GM12878 (cell line): ENCODE measurements around the gene EEF2.

Experiments
- CBX3 ChIP-seq: fragments of 200-600 bp; sonication (generic); IDR thresholded peaks from 2 replicates; pipeline ENCODE4 v1.6.1; 2016; ENCODE audit warnings: low read depth, borderline replicate concordance
- CHD1 ChIP-seq: IDR thresholded peaks from 2 replicates; pipeline ENCODE4 v1.6.1; 2012; ENCODE audit warnings: low read depth, low read length, improper control_type of control experiment
- EZH2 ChIP-seq: IDR thresholded peaks from 2 replicates; pipeline ENCODE4 v1.6.1; 2012; ENCODE audit warnings: low read depth, mild to moderate bottlenecking, control low read depth, inconsistent platforms, low read length, borderline replicate concordance; ENCODE audit not compliant: control insufficient read depth
- HDAC6 ChIP-seq: fragments of 200-600 bp; sonication (generic); IDR thresholded peaks from one replicate; pipeline ENCODE4 v1.8.0; 2017; ENCODE audit warnings: antibody characterized with exemption; ENCODE audit not compliant: unreplicated experiment
- MEF2A ChIP-seq: IDR thresholded peaks from 2 replicates; pipeline ENCODE4 v1.6.1; 2011; ENCODE audit warnings: low read depth, mild to moderate bottlenecking, low read length, moderate library complexity; ENCODE audit not compliant: insufficient read depth
- MXI1 ChIP-seq: fragments of 150-350 bp; IDR thresholded peaks from 2 replicates; pipeline ENCODE4 v1.6.1; 2011; ENCODE audit warnings: low read depth, mild to moderate bottlenecking, inconsistent platforms, low read length, improper control_type of control experiment
- POLR2A ChIP-seq: IDR thresholded peaks from 2 replicates; pipeline ENCODE4 v1.6.1; 2011; ENCODE audit warnings: low read depth, mild to moderate bottlenecking, low read length
- SIN3A ChIP-seq: IDR thresholded peaks from 2 replicates; pipeline ENCODE4 v1.6.1; 2012; ENCODE audit warnings: low read depth, low read length, improper control_type of control experiment
- STAT3 ChIP-seq: IDR thresholded peaks from 2 replicates; pipeline ENCODE4 v1.6.1; 2011; ENCODE audit warnings: low read depth, low read length, improper control_type of control experiment
- ZNF24 ChIP-seq: fragments of 450-650 bp; IDR thresholded peaks from 2 replicates; pipeline ENCODE4 v1.6.1; 2017; ENCODE audit warnings: antibody characterized with exemption, mild to moderate bottlenecking
- TF ChIP-seq, protein P1 (sequence below): IDR thresholded peaks from 2 replicates; pipeline ENCODE4 v1.6.1; 2012; ENCODE audit warnings: mild to moderate bottlenecking, low read depth, low read length
- TF ChIP-seq, protein P2 (sequence below), 3 experiments: IDR thresholded peaks in 2 of 3; conservative IDR thresholded peaks in 1 of 3; 2 replicates each; pipeline ENCODE4 v1.5.1; 2011; ENCODE audit warnings: low read depth in 3 of 3, low read length in 3 of 3, mild to moderate bottlenecking in 3 of 3, control low read depth in 2 of 3, moderate library complexity in 2 of 3, inconsistent platforms in 1 of 3, mixed read lengths in 1 of 3; ENCODE audit not compliant: control insufficient read depth in 2 of 3, insufficient read depth in 1 of 3; ENCODE audit errors: extremely low read depth in 1 of 3

DNA sequence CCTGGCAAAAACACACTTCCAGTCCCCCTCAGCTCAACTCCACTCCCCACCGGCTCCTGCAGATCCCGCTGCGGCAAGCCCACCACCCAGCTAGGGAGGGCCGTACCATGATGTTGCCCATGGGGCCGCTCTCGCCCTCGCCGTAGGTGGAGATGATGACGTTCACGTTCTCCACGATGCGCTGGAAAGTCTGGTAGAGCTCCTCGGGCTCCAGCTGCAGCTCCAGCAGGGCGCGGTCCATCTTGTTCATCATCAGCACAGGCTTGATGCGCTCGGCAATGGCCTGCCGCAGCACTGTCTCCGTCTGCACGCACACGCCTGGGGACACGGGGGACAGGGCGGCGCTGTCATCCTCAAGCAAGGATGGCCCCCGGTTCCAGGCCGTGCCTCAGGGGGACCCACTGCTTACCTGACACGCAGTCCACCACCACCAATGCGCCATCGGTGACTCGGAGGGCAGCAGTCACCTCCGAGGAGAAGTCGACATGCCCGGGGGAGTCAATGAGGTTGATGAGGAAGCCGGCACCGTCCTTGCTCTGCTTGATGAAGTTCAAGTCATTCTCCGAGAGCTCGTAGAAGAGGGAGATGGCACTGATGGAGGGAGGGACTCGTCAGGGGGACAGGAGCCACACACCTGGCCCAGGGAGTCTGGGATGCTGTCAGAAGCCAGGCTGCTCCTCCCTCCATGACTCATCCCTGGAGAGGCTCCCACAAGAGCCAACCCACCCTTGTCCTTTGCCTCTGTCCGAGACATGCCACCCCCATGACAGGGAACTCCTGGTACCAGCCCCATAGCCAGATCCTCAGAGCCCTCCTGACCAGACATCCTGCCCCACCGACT lies 2.3 kb downstream of the EEF2 start:
- TF ChIP-seq MXI1 (no peak), POLR2A (peak; percentile 81), STAT3 (no peak), CHD1 (no peak), SIN3A (no peak), ZNF24 (no peak), MEF2A (no peak), CBX3 (no peak), EZH2 (no peak), HDAC6 (no peak)
- TF ChIP-seq, protein P1, sequence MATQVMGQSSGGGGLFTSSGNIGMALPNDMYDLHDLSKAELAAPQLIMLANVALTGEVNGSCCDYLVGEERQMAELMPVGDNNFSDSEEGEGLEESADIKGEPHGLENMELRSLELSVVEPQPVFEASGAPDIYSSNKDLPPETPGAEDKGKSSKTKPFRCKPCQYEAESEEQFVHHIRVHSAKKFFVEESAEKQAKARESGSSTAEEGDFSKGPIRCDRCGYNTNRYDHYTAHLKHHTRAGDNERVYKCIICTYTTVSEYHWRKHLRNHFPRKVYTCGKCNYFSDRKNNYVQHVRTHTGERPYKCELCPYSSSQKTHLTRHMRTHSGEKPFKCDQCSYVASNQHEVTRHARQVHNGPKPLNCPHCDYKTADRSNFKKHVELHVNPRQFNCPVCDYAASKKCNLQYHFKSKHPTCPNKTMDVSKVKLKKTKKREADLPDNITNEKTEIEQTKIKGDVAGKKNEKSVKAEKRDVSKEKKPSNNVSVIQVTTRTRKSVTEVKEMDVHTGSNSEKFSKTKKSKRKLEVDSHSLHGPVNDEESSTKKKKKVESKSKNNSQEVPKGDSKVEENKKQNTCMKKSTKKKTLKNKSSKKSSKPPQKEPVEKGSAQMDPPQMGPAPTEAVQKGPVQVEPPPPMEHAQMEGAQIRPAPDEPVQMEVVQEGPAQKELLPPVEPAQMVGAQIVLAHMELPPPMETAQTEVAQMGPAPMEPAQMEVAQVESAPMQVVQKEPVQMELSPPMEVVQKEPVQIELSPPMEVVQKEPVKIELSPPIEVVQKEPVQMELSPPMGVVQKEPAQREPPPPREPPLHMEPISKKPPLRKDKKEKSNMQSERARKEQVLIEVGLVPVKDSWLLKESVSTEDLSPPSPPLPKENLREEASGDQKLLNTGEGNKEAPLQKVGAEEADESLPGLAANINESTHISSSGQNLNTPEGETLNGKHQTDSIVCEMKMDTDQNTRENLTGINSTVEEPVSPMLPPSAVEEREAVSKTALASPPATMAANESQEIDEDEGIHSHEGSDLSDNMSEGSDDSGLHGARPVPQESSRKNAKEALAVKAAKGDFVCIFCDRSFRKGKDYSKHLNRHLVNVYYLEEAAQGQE, result no peak
- TF ChIP-seq, protein P2, sequence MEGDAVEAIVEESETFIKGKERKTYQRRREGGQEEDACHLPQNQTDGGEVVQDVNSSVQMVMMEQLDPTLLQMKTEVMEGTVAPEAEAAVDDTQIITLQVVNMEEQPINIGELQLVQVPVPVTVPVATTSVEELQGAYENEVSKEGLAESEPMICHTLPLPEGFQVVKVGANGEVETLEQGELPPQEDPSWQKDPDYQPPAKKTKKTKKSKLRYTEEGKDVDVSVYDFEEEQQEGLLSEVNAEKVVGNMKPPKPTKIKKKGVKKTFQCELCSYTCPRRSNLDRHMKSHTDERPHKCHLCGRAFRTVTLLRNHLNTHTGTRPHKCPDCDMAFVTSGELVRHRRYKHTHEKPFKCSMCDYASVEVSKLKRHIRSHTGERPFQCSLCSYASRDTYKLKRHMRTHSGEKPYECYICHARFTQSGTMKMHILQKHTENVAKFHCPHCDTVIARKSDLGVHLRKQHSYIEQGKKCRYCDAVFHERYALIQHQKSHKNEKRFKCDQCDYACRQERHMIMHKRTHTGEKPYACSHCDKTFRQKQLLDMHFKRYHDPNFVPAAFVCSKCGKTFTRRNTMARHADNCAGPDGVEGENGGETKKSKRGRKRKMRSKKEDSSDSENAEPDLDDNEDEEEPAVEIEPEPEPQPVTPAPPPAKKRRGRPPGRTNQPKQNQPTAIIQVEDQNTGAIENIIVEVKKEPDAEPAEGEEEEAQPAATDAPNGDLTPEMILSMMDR (IDR thresholded peaks at IDR 0.05 in 2 of 3, conservative IDR thresholded peaks at IDR 0.05 in 1 of 3; ENCODE audit: control insufficient read depth in 2 of 3, extremely low read depth in 1 of 3, insufficient read depth in 1 of 3, low read depth in 3 of 3, low read length in 3 of 3), result no peak
